GM12872 (cell line): ENCODE results near the gene RAVER1.

ENCODE experiments used
- CTCF ChIP-seq: IDR thresholded peaks from 3 replicates; pipeline ENCODE4 v1.5.1; 2011; ENCODE audit warnings: low read depth, mild to moderate bottlenecking, low read length, moderate library complexity; ENCODE audit not compliant: insufficient read depth

The RAVER1 gene

DNA sequence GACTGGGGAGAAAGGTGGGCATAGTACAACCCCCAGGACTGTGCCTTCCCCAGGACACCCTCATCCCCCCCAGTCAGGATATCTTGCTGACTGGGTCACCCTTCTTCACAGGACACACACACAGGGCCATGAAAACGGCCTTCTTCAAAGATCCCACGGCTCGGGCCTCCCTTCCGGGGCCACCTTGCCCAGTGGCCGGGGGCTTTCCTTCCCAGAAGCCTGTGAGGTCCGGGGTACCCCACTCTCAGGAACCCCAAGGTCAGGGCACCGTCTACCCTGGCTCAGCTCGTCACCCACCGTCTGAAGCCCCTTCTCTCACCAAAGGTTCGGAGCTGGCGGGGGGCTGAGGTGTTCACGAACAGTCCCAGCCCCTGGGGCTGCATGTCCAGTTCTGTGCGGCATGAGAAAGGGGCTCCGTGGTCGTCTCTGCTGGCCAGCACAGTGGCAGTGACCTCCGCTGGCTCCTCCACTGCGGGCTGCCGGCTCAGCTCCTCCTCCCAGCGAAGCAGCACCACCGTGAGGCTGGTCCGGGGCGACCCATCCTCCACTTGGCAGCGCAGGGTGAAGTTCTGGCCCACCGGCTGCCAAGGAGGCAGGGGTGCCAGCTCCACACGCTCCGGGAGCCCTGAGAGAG, 2.1 kb upstream of the RAVER1 start:
- no peak for TF ChIP-seq CTCF

DNA sequence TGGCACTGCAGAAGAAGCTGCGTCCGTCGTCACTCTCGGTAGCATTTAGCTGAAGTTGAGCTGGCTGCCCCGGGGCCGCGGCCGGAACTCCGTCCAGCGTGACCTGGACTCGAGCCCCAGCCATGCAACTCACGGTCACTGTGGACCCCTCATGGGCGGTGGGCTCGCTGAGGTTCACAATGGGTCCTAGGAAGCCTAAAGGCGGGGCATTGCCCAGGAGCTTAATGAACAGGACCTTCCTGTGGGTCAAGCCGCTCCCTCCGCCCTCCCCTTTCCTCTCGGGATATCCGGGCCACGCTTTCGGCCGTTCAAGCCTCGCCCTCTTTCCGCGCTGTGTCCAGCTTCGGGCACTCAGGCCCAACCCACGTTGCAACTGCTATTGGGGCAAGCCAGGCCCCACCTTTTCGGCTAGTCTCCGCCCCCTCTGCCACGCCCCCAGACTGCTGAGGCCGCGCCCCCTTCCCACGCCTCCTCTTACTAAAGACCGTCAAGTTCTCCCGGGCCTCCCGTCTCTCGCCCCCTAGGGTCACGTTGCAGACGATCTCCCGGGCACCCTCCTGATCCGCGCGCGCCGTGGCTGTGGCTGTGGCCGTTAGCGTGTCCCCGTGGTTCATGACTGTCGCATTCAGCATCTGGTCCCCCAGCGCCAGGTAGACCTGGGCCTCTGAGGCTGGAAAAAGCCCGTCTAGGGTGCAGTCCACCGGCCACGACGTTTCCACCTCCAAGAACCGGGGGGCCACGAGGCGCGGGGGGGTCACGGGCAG, 1.4 kb upstream of the RAVER1 start:
- TF ChIP-seq CTCF = no peak

GRCh38 chr19:10333758-10334587, 644 bp upstream of the RAVER1 start:
- TF ChIP-seq CTCF = no peak

- no peak for TF ChIP-seq CTCF
These were observed 968 bp downstream of the RAVER1 start for GRCh38 chr19:10332158-10332964.

DNA sequence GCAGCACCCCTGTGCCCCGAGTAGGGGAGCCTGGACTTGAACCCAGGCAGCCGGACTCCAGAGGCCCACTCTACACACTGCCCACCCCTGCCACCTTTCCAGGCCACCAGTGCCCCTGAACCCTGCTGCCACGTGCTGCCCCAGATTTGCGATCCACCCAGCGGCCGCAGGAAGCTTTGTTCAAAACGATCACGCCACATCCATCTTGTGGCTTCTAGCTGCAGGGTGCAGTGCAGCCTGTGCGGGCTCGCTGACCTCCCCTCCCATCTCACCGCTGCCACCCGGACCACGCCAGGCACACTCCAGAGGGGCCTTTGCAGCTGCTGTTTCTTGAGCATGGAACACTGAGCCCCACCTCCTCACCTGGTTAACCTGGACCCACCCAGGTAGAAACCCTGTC, 3.8 kb downstream of the RAVER1 start:
- TF ChIP-seq CTCF = no peak

DNA sequence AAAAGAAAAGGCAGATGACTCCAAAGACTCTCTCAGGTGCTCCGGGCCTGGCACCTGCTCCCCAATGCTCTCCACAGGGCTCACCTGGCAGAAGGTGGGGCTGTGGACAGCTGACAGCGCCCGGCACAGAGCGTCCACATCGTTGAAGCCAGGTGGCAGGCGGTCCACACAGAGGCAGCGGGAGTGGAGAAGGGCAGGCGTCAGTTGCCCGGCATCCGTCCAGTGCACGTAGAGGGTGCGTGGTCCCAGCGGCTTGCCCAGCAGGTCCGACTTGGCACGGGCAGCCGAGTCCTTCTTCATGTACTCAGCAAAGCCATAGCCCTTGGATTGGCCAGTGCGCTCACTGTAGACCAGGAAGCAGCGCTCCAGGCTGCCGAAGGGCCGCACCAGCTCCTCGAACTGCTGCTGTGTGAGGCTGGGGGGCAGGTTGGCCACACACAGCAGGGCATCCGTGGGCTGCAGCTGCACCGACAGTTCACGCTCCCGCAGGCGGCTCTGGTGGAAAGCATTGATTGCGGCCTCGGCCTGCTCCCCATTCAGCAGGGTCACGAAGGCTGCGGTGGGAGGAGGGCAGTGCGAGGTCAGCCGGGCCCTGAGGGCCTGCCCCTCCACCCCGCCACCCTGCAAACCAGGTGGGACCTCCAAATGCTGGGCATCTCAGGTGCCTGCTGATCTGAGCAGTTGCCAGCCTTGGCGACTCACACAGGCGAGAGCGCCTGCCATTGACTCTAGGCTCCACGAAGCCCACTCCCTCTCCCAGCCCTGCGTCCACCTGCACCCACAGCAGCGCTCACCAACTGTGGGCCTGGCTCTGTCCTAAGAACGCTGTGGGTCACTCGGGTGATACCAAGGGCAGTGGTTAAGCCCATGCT, 4.5 kb downstream of the RAVER1 start:
- no peak for TF ChIP-seq CTCF
